ENCODE measurements around the gene JAZF1.
A peak's percentile ranks its signal among the peaks of the same experiment; 100 is the strongest.

JAZF1 gene

GRCh38 chr7:28070297-28071055, 110.1 kb downstream of the JAZF1 start:
- DNase-seq = no peak

DNA sequence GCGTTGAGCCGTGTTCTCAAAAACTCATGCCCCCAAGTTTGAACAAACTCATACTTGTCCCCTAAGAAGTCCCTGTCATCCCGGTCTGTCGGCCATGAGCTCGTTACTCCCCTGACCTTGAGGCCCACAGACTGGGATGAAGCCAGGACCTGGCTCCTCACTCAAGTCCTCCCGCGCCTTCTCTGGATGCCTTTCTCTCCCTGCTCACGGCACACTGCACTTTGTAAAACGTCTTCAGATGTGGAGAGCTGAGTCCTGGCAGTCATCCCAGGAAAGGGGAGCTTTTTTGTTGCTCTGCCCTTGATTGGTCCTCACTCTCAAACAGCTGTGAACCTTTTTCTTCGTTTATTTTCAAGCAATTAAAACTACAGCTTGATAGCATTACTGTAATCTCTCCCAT, 110.8 kb downstream of the JAZF1 start:
- DNase-seq = no peak

GRCh38 chr7:28069388-28069787, 111.2 kb downstream of the JAZF1 start:
- DNase-seq = no peak

DNA sequence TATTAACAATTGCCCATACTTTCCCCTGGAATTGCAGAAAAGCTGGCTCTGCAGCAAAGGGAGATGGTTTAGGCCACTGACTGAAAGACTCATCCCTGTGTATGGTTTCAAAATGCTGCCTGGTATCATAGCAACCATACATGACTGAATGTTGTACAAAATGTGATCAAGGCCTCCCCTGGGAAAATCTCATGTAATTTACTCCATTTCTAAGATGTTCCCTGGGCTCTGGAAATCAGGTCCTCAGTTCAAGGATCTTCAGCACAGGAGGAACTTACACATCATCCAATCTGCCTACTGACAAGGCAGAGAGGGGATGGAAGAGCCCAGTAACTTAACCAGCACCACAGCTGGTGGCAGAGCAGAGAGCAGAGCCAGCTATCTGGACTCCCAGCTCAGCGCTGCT, 111.8 kb downstream of the JAZF1 start:
- no peak for DNase-seq

DNA sequence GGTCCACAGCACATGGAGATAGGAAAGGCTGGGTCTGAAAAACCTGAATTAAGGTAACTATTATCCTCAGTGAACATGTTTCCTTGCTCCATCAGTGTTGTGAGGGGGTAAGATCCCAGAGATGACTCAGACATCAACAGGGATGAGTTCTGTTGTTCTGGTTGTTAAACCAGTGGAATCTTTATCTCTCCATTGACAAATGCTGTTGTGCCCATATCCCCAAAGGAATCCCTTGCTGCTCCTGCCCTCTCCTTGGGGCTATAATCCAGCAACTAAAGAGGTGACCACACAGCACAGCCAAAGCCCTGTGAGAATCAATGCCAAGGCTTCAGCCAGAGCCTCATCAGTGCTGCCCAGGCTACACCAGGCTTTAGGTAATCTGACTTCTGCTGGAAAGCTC, 113.4 kb downstream of the JAZF1 start:
- no peak for DNase-seq

DNA sequence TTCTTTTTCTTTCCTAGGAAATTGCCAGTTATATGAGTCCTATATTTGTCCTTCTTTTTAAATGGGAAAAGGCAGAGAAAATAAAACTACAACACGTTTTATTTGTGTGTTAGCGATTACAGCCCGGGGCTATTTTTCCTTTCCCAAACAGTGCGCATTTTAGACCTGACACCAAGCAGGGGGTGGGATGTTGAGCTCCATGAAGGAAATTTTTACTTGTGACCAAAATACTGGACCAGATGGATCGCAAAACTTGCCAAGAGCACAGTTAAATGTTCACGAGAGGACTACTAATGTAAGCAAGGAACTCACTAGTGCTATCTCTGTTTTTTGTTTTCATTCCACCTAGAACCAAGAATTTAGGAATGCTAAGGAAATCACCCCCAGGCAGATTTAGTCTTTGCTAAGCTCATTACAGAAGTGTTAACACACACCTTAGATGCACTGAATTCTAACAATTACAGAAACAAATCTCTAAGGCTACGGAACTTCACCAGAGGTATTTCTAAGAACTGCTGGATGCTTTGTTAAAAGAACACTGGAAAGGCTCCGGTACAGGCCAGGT, 114.8 kb downstream of the JAZF1 start:
- no peak for DNase-seq

DNA sequence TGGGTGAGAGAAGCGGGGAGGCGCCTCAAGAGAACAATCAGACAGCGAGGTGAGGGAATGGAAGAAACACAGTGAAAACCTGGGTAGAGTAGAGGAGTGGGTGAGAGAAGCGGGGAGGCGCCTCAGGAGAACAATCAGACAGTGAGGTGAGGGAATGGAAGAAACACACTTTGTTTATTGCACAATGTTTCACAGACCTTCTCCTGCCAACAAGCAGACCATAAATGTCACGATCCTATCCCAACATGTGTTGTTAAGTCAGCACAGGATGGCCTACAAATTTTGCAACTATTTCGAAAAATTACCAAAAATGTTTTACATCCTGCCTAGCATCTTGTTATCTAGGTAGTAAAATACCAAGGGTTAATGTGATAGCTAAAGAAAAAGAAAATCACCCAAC, 115.3 kb downstream of the JAZF1 start:
- DNase-seq = no peak

DNA sequence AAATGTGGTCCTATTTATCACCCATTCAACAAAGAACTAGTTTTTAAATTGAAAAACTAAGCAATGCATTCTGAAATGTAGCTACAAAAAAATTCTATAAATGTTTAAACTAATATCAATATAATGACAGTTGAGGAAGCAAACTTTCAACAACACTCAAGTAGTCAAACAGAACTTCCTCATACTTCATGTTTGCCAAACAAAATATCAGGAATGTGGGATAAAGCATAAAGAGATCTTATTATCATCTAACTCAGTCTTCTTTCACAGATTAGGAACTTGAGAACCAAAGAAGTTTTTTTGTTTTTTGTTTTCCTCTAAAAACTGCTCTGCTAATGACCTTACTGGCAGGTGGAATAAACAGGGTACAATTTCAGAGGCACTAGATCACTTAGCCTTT, 116.2 kb downstream of the JAZF1 start:
- DNase-seq = peak in 2 of 4 experiments; percentile 20 to 25

DNA sequence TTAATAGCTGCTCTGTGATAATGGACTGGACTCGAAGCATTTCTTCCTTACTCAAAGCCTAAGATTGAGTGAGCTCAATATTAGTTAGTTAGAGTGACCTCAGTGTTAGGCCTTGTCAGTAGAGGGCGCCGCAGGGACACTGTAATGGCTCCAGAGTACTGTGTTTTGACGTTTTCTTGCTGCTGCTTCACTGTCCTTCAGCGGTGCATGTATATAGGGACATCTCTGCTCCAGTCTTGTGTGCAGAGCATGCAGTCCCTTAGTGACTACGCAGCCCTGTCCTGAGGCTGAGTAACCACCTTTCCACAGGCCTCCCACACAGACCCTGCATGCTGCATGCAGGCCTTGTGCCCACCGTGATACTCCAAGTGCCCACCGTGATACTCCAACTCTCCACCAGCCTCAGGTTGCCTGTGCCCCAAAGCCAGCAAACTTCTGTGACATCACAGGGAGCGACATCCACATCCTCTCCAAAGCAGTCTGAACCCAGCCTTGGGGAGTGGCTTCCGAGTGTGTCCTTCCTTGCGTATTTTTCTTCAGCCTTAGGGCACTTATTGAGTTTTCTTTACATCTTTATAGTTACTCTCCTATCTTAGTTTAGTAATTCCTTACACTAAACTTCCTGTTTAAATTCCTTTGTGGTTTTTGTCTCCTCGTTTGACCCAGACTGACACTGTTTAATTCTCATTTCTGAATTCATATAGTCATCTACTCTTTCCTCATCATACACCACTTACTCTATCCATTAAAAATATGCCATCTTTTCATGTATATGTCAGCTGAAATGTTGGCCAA, 118.2 kb downstream of the JAZF1 start:
- DNase-seq = peak; percentile 76 to 79 (median 77)

- DNase-seq = no peak
These were observed 118.8 kb downstream of the JAZF1 start for GRCh38 chr7:28061824-28062196.

- DNase-seq = no peak
These were observed 120.1 kb downstream of the JAZF1 start for GRCh38 chr7:28060371-28060950.

- DNase-seq = no peak
These were observed 125.4 kb downstream of the JAZF1 start for GRCh38 chr7:28055161-28055544.

DNA sequence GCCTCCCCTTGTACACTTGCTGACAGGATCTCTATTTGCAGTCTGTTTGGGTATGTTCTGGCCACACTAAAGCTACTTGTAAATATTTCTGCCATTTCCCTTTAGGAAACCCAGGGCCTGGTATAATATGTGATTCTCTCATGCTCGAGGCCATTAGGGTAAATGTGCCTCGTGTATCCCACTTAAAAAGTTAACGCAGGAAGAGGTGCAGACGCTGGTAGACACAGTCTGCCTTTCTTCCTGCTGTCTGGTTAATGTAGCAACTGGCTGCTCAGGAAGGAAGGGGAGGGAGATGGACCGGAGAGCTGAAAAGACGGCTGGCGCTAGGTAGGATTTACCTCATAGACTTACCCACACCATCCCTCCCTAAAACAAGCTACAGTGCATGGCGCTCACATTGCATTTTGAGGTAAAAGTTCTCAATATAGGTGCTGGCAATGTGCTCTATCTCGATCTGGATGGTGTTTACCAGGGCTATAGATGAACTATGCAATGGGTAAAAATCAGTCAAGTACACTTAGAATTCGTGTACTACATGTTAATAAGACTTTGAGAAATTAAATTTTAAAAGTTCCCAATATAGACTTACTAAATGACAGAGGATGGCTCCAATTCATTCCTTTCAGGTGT, 125.9 kb downstream of the JAZF1 start:
- no peak for DNase-seq

- peak in 1 of 4 experiments; percentile 10 for DNase-seq
These were observed 127.7 kb downstream of the JAZF1 start for GRCh38 chr7:28052933-28053332.

DNA sequence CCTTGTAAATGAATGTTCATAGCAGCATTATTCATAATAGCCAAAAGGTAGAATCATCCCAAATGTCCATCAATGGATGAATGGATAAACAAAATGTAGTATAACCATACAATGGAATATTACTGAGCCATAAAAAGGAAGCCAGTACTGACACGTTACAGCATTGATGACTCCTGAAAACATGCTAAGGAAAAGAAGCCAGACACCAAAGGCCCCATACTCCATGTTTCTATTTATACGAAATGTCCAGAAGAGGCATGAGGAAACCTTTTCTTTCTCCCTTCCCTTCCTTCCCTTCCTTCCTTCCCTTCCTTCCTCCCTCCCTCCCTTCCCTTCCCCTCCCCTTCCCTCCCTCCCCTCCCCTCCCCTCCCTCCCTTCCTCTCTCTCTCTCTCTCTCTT, 131.9 kb downstream of the JAZF1 start:
- DNase-seq = no peak

GRCh38 chr7:28046035-28046434, 134.6 kb downstream of the JAZF1 start:
- no peak for DNase-seq

- DNase-seq = no peak
These were observed 135.0 kb downstream of the JAZF1 start for GRCh38 chr7:28045592-28045991.

GRCh38 chr7:28044825-28045224, 135.8 kb downstream of the JAZF1 start:
- no peak for DNase-seq

GRCh38 chr7:28042721-28043120, 137.9 kb downstream of the JAZF1 start:
- DNase-seq = no peak

DNA sequence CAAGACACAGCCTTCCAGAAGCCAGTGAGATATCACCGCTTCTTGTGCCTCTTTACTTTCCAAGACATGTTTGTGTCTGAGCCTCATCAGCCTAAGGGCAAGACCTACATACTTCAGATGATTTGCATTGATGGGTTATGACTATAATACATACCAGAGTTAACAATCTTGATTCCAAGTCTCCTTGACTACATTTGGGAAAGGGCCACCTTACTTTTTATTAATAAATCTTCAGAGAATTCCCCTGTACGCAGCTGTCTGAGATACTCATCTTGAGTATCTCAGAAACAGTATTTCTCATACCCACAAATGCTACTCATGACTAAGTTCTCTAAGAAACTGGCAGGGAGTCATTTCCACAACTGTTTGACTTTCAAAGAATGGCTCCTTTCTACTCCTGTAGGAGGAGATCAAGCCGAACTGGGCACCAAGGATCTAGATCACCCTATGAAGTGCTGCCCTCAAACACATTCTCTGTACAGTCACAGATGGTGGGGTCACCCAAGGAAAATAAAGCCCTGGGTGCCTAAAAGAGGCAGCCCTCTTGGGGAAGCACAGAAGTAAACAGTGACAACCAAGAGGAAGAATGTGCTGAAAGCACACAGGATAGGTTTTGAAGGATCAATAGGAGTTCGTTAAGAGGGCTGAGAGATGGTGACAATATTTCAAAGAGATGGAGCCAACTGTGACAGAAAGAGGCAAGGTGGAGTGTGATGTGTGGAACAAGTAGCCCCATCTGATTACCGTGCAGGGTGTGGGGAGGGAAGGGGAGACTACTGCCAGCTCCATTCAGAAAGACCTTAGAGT, 138.9 kb downstream of the JAZF1 start:
- DNase-seq = no peak

GRCh38 chr7:28038175-28038797, 142.3 kb downstream of the JAZF1 start:
- no peak for DNase-seq

All from suppressor macrophage (primary cell).